Activated naive CD4-positive, alpha-beta T cell treated with anti-CD3 and anti-CD28 coated beads, Interleukin-2, amount 50 U/mL, for 72 hours (primary cell): Measurements from ENCODE around the gene CDY1. TPM values are rescaled to one million over a fixed set of nuclear protein-coding genes. Genes with fewer than 3 reads are reported as not detected.
"Not testable (repeated sequence)": the region's sequence is repeated elsewhere in the genome, so short reads cannot be mapped to it uniquely, and the experiment has no call there.

Source experiments
- ATAC-seq, 2 donors: fragments of 150-1000 bp; cut with Tn5 transposase; 2 replicates each; pipeline ENCODE4 v1.10.0; 2021; ENCODE audit warnings: mild to moderate bottlenecking in 2 of 2, moderate library complexity in 2 of 2
- DNase-seq, 2 donors: peaks; one replicate each; pipeline ENCODE4 v3.0.0; 2021 to 2022; ENCODE audit warnings: low spot score in 2 of 2
- H3K27ac Mint-ChIP-seq, 2 donors: one replicate each; pipeline ENCODE4 v1.8.0; 2022; ENCODE audit warnings: mild to moderate bottlenecking in 2 of 2, mixed read lengths in 2 of 2
- H3K36me3 Mint-ChIP-seq, 2 donors: one replicate each; pipeline ENCODE4 v1.8.0; 2022; ENCODE audit warnings: mixed read lengths in 2 of 2
- H3K9me3 Mint-ChIP-seq, 2 donors: one replicate each; pipeline ENCODE4 v1.8.0; 2022; ENCODE audit warnings: mixed read lengths in 2 of 2
- total RNA-seq, 2 donors: library from RNA; stranded (reverse); gene quantifications; one replicate each; pipeline ENCODE4 v1.2.3, GENCODE V29; 2022

CDY1 gene, protein sequence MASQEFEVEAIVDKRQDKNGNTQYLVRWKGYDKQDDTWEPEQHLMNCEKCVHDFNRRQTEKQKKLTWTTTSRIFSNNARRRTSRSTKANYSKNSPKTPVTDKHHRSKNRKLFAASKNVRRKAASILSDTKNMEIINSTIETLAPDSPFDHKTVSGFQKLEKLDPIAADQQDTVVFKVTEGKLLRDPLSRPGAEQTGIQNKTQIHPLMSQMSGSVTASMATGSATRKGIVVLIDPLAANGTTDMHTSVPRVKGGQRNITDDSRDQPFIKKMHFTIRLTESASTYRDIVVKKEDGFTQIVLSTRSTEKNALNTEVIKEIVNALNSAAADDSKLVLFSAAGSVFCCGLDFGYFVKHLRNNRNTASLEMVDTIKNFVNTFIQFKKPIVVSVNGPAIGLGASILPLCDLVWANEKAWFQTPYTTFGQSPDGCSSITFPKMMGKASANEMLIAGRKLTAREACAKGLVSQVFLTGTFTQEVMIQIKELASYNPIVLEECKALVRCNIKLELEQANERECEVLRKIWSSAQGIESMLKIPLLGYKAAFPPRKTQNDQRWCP
- not detected for total RNA-seq

DNA sequence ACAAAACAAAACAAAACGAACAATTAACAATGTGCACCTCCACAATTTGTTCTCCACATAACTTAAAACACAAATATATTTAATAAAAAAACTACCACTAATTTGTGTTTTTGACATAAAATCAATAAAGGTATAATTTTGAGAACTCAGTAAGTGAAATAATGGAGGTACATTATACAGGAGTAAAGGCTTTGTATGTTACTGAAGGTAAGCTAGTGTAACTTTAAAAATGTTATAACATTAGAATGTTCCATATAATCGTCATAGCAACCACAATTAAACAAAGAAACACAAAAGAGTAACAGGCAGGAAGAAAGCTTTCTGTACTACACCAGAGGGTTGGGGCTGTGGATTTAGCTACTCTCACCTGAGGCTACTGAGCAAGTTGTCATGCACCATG is at the start of gene CDY1:
Gene CDY1 (plus strand): TSS at position 301 of the 400 bp plus-strand sequence. CDS start 326 bp downstream, outside the sequence.
- H3K9me3 Mint-ChIP-seq, H3K36me3 Mint-ChIP-seq, H3K27ac Mint-ChIP-seq, ATAC-seq, DNase-seq: not testable (repeated sequence)

DNA sequence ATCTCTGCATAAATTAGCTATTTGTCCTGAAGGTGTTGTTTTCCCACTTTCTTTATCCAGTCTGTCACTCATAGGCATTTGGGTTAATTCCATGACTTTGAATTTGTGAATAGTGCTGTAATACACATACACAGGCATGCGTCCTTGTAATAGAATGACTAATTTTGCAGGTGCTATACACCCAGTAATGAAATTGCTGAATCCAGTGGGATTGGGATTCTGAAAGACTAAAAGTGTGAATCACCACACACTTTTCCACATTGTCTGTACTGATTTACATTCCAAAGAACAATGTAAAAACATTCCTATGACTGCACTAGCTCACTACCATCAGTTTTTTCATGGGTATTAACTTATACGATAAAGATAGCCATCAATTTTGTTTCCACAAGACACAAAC is 28.6 kb upstream of the CDY1 start:
- H3K27ac Mint-ChIP-seq, DNase-seq, H3K9me3 Mint-ChIP-seq, H3K36me3 Mint-ChIP-seq, ATAC-seq: not testable (repeated sequence)

DNA sequence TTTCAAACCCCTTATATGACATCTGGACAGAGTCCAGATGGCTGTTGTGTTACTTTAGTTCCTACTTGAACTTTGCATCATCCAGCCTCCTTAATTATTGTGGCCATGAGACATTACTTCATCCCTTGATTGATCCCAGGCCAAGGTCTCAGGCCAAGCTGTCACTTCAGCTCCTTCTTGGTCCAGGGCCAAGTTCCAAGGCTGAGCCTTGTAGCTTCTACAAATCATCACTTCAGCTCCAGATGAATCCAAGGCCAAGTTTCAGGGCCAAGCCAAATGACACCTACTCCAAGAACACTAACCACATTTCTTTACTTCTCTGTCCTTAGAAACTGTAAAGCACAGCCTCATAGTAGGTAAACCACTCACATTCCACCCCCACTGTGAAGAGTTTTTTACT is 1.7 kb upstream of the CDY1 start:
- not testable (repeated sequence) for H3K36me3 Mint-ChIP-seq, ATAC-seq, H3K27ac Mint-ChIP-seq, H3K9me3 Mint-ChIP-seq, DNase-seq

DNA sequence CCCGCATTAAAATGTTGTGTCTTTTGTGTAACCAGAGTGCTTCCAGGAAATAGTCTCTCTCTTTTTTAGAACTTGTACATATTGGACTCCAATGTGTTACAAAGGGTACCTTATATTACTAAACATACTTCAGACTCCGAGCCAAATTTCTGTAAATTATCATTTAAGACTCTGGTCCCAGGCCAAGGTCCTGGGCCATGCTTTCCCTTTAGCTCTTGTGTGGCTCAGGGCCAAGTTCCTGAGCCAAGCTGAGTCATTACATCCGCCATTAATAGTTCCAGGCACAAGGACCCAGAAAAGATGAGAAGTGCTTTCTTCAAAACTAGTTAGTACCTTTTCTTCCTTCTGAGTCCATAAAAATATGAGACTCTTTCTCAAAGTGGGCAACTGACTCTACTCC is 4.6 kb downstream of the CDY1 start:
- not testable (repeated sequence) for H3K36me3 Mint-ChIP-seq, H3K27ac Mint-ChIP-seq, H3K9me3 Mint-ChIP-seq, DNase-seq, ATAC-seq

DNA sequence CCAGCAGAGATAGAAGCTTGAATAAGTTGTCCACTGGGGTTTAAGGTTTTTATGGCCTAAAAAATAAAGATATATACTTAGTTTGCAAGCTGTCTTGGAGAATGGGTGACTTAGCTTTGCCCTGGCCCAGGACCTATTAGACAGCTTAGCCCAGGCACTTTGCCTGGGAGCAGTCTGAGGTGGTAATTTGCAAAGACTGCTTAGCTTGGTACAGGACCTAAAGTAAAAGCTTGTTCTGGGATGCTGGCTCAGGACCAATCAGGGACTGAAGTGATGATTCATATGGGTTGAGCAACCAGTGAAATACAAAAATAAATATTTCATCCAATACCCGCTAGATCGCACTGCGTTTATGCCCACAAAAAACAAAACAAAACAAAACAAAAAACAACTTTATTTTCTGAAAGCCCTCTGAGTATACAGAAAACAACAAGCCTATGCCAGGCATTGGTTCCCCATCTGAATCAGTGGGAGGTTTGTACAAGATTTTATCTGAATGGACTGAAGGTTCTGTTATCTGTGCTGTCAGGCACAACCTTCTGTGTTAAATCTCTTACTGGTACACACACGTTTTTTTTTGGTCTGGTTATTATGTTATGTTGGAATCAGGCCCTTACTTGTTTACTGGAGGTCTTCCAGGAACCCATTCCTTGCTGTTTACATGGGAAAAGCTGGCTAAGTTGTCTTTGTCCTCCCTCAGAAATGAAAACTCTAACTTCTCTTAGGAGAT is 8.6 kb downstream of the CDY1 start:
- DNase-seq, H3K27ac Mint-ChIP-seq, H3K9me3 Mint-ChIP-seq, ATAC-seq, H3K36me3 Mint-ChIP-seq: not testable (repeated sequence)

DNA sequence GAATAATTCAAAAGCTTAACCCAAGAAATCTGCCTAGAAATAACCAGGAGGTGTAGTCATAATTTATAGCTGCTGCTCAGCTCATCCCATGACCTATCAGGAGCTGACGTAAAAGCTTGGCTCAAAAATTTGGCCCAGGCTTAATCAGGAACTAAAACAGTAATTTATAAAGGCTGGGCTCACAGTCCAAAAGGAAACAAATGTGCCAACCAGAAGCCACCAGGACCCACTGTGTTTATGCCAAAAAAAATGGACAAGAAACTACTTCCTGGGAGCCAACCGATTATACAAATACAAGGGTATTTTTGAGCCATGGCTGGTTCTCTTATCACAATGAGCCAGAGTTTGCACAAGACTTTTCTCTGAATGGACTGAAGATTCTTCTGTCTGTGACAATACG is 17.9 kb downstream of the CDY1 start:
- not testable (repeated sequence) for H3K9me3 Mint-ChIP-seq, H3K27ac Mint-ChIP-seq, H3K36me3 Mint-ChIP-seq, ATAC-seq, DNase-seq

DNA sequence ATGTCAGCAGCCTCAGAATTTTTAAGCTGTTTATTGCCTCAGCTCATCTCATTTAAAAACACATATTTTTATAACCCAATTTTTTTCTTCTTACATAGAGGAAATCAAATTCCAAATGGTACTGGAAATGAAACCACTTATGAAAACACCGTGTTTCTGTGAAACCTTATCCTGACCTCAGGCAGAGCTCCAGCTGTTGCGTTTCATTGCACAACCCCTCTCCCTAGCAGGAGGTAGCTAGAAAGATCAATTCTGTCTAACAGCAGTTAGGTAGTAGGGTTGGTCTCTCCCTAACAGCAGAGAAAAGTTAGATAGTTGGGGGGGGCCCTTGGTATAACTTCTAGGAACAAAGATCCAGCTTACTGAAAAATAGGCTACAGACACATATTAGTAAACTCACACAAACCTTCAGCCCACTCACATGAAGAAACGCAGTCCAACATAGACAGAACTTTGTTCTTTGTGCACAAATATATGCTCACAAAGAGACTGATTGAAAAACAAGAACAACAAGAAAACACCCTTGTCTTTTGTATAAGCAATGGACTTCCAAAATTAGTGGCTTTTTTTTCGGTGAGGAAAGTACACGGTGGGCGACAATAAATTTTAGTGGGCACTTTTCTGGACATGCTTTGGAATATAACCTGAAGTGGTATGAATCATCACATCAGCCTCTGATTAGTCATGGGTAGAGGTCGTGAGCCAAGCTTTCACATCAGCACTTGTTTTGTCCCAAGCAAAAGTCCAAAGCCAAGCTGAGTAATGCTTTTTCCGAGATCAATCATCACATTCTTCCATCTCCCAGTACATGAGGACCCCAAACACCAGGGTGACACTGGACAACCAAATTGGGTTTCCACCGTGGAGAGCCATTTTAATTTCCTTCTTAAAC is 21.4 kb downstream of the CDY1 start:
- not testable (repeated sequence) for H3K36me3 Mint-ChIP-seq, ATAC-seq, H3K9me3 Mint-ChIP-seq, DNase-seq, H3K27ac Mint-ChIP-seq
